GM06990 (cell line): ENCODE results near the gene CPSF3.

Experiments
- DNase-seq: peaks from one replicate; pipeline ENCODE4 v3.0.0-alpha.2; 2011; ENCODE audit not compliant: insufficient read length; ENCODE audit errors: extremely low read depth
- H3K27me3 ChIP-seq: replicated peaks from 2 replicates; pipeline ENCODE4 v1.6.0; 2011; ENCODE audit warnings: low read length; ENCODE audit not compliant: control insufficient read depth, insufficient read depth
- H3K36me3 ChIP-seq: 2 replicates; pipeline ENCODE4 v1.5.1; 2011; ENCODE audit warnings: low read length; ENCODE audit not compliant: control insufficient read depth, insufficient read depth
- H3K4me3 ChIP-seq: replicated peaks from 2 replicates; pipeline ENCODE4 v1.5.1; 2011; ENCODE audit warnings: low read depth, mild to moderate bottlenecking, control low read depth, low read length
- TF ChIP-seq, protein P1 (sequence below): IDR thresholded peaks from 2 replicates; pipeline ENCODE4 v1.5.1; 2011; ENCODE audit warnings: low read length, control low read depth, mild to moderate bottlenecking, inconsistent platforms; ENCODE audit not compliant: insufficient read depth, poor library complexity, severe bottlenecking

CPSF3 gene

DNA sequence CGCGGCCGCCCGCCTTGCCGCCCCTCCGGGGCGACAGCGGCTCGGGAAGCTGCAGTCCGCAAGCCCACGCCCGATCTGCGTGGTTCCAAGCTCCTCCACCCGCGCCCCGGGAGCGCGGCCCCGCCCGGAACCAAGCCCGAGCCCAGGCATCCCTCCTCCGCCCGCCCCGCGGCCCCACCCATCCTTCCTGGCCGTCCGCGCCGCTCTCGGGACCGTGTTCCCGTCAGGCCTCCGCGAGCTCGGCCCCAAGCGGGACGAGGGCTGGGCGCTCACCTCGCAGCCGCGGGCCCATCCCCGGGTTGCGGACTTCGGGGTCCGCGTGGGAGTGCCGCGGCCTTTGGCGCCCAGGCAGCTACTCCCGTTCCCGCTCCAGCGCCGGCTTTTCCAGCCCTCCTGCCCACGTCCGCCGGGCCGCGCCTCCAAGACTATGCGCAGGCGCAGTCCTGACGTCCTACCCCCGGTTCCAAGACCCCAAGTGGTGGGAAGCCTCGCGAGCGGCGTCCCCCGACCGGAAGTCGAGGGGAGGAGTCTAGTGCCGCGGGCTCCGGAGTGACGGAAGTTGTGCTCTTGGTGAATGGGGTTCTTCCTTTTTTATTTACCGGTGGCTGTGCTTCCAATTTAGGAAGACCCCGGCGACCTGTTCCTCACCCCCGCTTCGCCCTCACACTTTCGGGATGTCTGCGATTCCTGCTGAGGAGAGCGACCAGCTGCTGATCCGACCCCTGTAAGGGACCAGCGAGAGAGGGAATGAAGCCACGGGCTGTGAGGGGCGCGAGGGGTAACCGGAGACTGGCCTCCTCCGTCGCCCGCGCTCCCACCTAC, at the start of gene CPSF3, which contains the start of gene ITGB1BP1:
CPSF3 (plus strand) TSS at position 555 of the 822 bp plus-strand sequence; CDS start at position 675, 120 bp downstream.
ITGB1BP1 (minus strand) TSS at position 429 of the 822 bp plus-strand sequence. CDS start 4,831 bp downstream, outside the sequence.
- TF ChIP-seq, protein P1, sequence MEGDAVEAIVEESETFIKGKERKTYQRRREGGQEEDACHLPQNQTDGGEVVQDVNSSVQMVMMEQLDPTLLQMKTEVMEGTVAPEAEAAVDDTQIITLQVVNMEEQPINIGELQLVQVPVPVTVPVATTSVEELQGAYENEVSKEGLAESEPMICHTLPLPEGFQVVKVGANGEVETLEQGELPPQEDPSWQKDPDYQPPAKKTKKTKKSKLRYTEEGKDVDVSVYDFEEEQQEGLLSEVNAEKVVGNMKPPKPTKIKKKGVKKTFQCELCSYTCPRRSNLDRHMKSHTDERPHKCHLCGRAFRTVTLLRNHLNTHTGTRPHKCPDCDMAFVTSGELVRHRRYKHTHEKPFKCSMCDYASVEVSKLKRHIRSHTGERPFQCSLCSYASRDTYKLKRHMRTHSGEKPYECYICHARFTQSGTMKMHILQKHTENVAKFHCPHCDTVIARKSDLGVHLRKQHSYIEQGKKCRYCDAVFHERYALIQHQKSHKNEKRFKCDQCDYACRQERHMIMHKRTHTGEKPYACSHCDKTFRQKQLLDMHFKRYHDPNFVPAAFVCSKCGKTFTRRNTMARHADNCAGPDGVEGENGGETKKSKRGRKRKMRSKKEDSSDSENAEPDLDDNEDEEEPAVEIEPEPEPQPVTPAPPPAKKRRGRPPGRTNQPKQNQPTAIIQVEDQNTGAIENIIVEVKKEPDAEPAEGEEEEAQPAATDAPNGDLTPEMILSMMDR: no peak
- peak; percentile 98 for DNase-seq

DNA sequence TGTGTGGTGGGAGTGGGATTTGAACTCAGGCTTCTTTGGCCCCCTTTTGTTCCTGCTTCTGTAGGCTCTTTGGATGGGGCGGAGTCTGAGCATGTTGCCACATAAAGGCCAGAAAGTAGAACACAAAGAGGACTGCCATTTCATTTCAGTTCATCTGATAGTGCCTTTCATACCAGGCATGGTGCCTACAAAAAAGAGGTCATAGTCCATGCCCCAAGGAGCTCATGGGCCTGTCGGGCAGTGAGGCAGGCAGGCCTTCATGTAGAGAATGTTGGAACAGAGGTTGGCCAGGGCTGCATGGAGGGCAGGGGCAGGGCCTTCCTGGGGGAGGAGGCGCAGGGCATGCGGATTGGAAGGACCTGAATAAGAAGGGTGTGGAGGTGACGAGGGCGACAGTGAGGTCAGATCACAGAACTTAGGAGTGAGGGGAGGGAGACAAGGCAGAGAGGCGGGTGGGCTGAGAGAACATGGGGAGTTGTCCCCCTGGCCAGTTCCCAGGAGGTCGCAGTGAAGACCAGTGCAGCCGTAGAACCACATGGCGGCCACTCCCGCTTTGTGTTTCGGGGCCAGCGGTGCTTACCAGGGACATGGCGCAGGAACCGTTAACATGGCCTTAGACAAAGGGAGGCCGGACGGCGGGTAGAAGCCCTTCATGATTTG, 49.3 kb upstream of the CPSF3 start:
- DNase-seq: no peak
- Histone ChIP-seq H3K36me3 (no peaks in the 10 kb centered on the region), H3K27me3 (no peaks in the 10 kb centered on the region), H3K4me3 (no peak overlapping the region)
- TF ChIP-seq, protein P1: no peak

More for the DNA sequence above, at the start of gene CPSF3, which contains the start of gene ITGB1BP1:
- Histone ChIP-seq H3K4me3 (peak within 1 kb of the TSS; percentile 81), H3K27me3 (no peaks in the 10 kb centered on the region), H3K36me3 (no peaks in the 10 kb centered on the region)

DNA sequence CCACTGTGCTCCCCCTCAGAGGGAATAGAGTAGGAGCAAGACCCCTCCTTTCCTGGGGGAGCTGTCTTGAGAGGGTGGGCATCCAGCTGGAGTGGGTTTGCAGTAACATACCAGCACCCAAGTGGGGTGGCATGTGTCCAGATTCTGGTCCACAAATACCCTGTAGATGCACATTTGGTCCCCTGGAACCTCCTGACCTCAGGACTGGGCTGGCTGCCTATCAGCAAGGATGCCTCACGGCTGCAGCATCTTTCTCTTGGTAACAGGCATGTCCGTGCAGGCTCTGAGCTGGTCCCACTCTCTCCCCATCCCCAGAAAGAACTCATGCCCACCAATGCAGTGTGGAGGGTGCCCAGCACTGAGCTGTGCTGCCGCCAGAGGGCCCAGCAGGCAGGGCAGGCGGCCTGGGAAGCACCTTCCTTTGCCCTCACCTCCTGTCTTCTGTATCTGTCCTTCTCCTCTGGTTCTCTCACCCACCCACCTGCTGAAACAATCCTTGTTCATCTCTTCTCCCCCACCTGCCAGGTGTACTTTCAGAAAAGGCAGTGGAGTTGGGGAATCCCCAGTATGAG, 47.5 kb upstream of the CPSF3 start:
- H3K36me3 ChIP-seq: no peaks in the 10 kb centered on the region
- TF ChIP-seq, protein P1: peak; percentile 50
- no peaks in the 10 kb centered on the region for H3K27me3 ChIP-seq
- H3K4me3 ChIP-seq: no peak overlapping the region
- no peak for DNase-seq

DNA sequence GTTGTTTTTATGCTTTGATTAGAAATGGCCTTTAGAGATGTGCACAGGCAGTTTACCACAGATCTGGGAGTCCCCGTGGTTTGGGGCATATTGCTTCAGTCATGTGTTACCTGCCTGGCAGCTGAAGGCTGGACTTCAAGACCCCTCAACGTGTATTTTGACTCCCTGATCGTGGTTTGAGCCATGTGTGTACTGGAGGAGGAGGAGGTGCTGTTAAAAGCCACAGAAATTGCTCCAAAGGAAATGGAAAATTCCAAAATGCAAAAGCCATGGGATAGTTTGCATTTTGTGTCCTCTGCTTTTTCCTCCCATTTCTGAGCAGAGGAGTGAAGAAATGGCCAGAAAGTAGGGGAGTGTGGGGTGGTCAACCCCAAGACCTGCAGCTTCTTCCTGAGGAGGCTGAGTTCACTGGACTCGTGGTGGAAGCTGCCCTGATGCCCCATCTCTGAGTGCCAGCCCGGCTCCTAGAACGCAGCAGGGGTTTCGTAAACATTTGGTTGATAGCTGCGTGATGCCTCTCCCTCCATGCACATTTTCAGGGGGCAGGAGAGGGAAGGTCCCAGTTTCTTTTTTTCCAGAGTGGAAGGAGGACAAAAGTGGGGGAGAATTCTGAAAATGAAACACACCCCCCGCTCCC, 45.9 kb upstream of the CPSF3 start:
- Histone ChIP-seq H3K27me3 (no peaks in the 10 kb centered on the region), H3K36me3 (no peaks in the 10 kb centered on the region), H3K4me3 (no peak overlapping the region)
- TF ChIP-seq, protein P1: no peak
- DNase-seq: no peak
